GM20431 (cell line): ENCODE results near the gene TMEM54.

Source experiments
- in situ Hi-C: fragments of 300-500 bp; cut with MseI, MboI; formaldehyde crosslinking; loops from one replicate; pipeline ENCODE4 v1.15.0; 2020; ENCODE audit warnings: low sequenced_read_pairs; ENCODE audit not compliant: unreplicated experiment

The TMEM54 gene

GRCh38 chr1:32868806-32869455 is 32.3 kb downstream of the TMEM54 start:
- in situ Hi-C loops, result no loop called here

GRCh38 chr1:32868085-32868484 is 33.1 kb downstream of the TMEM54 start:
- in situ Hi-C loops, result no loop called here

GRCh38 chr1:32867671-32868070 is 33.5 kb downstream of the TMEM54 start:
- in situ Hi-C loops, result no loop called here

DNA sequence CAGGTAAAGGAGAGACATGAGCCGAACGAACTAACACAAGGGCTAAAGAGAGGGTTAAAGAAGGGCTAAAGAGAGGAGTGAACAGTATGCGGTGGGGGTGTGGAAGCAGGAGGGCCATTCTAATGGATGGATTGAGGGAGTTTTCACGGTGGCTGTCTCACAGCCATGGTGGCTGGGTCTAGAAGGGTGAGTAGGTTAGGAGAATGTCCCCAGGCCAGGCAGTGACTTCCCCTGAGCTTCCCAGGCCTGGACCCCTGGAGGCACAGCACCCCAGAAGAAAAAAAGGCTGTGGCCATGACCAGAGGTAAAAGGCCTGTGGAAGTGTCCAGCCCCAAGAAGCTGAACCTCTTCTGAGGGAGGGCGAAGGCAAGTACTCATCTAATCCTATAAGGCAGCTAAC is 34.0 kb downstream of the TMEM54 start:
- in situ Hi-C loops, result no loop called here

DNA sequence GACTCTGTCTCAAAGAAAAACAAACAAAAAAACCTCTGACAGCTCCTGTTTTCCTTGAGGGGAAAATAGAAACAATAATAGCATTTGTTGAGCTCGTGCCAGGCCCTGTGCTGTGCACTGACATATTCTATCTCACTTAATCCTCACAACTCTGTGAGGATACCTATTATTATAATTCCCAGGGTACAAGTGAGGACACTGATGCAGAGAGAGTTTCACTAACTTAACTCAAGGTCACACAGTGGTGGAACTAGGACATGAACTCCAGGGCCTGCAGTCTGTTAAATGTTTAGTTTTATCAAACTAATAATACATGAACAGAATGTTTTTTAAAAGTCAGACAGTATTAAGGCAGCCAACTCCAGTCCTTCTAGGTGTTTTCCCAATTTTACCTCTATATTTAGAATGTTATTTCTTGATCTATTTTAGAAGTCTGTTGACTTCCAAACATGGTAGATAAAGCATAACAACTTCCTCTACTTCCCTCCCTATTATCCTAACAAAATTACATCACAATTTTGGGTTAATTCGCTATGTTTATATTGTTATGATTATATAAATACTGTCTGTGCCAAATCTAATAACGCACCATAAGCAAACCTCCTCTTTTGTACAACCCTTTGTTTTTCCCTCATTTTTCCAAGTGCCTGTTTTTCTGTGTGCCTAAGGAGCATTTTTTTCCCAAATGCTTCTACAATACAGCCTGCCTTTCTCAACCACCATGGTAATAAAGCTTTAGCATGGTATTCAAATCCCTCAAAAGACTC is 35.4 kb downstream of the TMEM54 start:
- in situ Hi-C loops, result no loop called here

DNA sequence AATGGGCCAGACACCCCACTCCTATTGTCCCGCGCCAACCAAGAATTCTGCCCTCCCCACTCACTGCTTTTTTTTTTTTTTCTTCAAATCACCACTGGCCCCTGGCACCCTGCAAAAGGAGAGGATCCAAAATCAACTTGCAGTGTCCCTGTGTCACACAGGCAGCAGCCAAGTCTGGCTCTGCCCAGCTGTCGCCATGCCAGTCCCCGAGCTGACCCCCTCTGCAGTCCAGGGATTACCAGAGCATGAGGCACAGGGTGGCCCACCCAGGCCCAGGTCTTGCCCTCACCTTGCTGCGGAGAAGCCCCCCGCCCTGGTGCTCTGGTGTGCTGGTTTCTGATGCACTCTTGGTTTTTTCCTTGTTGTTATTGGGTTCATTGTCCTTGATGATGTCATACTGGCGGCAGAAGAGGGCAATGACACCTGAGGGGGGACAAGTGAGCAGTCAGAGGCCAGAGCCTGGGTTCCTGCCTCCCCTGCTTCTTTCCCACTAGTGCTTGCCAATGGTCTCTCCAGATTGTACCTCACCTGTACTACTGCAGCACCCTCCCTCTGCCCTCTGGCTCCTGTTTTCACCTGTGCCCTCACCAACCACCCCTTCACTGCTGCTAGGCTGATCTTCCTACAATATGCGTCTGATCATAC is 36.7 kb downstream of the TMEM54 start:
- in situ Hi-C loops, result no loop called here

DNA sequence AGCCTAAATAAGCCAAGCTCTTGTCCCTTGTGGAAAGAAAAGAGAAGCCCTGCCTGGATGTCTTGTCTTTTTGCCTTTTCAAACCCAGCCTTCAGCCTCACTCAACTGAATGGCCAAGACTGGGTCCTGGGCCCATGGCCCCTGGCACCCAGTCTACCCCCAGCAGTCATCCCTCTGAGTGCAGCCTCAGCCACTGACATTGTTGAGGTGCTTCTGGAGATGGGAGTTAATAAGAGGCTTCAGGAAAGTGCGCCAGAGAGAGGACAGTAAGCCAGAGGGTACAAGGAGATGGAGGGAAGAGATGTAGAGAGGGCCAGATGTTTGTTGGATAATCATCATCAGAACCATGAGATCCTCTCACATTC is 37.3 kb downstream of the TMEM54 start:
- in situ Hi-C loops, result no loop called here

GRCh38 chr1:32863218-32863880 is 37.8 kb downstream of the TMEM54 start:
- in situ Hi-C loops, result no loop called here

- in situ Hi-C loops, result no loop called here
Observed at GRCh38 chr1:32861904-32862695, 39.1 kb downstream of the TMEM54 start.

DNA sequence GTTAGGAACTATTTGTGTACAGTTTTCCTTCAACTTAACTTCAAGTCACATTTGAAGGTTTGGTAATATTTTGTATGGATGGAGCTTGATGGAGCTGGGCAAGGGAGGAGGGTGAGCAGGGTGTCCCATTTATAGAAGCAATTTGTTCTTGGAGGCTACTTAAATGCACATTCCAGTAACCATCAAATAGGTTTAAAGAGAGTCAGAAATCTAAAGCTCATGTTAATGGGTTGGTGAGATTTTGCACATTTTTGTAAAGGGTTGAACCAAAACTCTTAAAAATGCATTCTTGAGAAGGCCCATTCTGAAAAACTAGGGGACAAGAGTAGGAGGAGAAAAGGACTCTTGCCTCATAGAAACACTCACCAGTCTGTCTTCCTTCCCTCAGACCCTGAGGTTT is 40.6 kb downstream of the TMEM54 start:
- in situ Hi-C loops, result no loop called here

DNA sequence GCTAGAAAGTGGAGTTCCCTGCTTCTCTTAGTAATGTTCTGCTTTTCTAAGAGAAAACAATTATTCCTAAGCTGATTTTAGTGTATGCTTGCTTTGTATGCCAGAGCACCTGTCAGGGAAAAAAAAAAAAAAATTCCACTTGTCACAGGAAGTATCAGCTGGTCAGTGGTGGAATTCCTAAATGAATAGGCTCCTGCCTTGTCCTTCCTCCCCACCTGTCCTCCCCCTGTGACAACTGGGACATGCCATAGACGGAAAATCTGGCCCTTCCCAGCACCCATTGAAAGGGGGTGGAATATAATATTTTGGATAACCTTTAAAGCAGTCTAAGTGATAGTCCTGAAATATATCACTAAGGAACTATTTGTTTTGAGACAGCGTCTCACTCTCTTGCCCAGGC is 41.3 kb downstream of the TMEM54 start:
- in situ Hi-C loops, result no loop called here

GRCh38 chr1:32858791-32859190 is 42.4 kb downstream of the TMEM54 start:
- in situ Hi-C loops, result no loop called here

- in situ Hi-C loops, result no loop called here
Observed at GRCh38 chr1:32858136-32858535, 43.1 kb downstream of the TMEM54 start.

DNA sequence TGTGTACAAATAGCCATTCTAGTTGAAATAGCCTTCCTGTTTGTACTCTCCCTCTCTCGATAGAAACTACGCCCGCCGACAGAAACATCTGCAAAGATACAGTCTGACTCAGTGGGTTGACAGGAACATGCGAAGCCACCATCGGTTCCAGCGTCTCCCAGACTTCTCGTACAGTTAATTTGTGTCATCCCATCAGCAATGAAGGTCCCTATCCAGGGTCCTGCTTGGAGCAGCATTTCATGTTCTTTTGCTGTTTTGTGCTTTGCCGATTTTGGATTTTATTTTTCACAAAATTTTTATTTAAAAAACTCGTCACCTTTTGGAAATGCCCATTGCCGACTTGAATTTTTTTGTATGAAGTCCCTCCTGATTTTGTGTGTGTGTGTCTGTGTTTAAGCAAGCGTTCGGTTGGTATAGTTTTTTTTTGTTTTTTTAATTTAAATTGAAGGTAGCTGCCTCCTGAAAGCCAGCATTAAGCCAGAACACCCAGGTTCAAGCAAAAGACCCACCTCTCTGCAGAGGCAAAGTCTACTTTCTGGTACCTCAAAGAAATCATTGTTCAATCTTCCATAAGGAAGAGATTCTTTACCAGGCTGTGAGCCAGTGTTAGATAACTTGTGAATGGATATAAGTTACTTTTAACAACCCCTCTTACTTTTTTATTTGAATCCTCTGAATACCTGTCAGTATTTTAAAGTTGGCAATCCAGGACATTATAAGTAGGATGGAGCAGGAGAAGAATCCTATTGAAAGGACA is 45.1 kb downstream of the TMEM54 start:
- in situ Hi-C loops, result no loop called here

DNA sequence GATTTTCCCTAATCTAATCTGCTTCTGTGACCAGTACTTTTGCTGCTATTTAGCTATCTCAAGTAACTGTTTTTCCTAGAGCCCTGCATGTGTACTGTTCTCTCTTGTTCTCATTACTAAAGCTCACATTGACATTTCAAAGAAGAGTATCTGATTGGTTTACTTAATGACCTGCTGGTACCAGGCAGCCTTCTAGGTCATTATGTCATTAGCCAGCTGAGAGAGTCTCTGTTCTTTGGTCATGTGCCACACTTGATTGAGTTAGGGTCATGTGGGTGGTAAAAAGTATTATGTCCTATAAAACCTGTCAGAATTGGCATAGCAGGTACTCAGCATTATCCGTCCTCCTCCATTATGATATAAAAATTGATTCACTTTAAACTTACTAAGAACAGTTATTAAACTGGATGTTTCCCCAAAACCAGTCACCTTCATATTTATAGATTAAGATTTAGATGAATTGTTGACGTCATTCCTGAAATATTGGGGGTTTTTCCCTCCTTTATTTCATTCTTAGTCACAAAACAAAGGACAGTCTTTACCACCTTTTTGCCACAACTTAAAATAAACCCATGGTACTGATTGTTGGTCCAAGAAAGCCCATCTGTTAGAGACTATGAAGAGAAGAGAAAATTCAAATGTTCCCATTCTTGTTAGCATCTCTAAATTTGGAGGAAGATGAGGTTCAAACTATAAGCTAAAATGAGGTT is 52.7 kb downstream of the TMEM54 start:
- in situ Hi-C loops, result no loop called here
